Measurements from ENCODE around the gene FOXD2. TPM values are rescaled to one million over a fixed set of nuclear protein-coding genes. Genes with fewer than 3 reads are reported as not detected.

The FOXD2 gene
- total RNA-seq, 1 donor from 2014 or later = 0.07 TPM

- DNase-seq (ENCODE audit: low read depth) (no peak), FAIRE-seq (no peak)
- Histone ChIP-seq H3K27me3 (ENCODE audit: insufficient read depth, low read length) (peaks cover 5% of the 10 kb centered on the region), H3K27ac (ENCODE audit: low read depth, low read length) (no peak overlapping the region), H4K20me1 (ENCODE audit: insufficient read depth, low read length) (no peaks in the 10 kb centered on the region), H3K9me3 (ENCODE audit: insufficient read depth, low read depth, low read length) (no peaks in the 10 kb centered on the region), H3K36me3 (ENCODE audit: insufficient read depth, low read length) (no peaks in the 10 kb centered on the region), H3K4me2 (ENCODE audit: low read length) (no peak overlapping the region), H3K4me3 (ENCODE audit: insufficient read depth, low read depth, low read length) (no peak overlapping the region), H2AFZ (ENCODE audit: low read depth, low read length) (no peak overlapping the region), H3K9ac (ENCODE audit: low read length) (no peak overlapping the region), H3K79me2 (ENCODE audit: insufficient read depth, low read length) (no peaks in the 10 kb centered on the region), H3K4me1 (ENCODE audit: insufficient read depth, low read length) (no peaks in the 10 kb centered on the region)
- Mint-ChIP-seq H3K4me1 (ENCODE audit: low read depth, unreplicated experiment) (no peaks in the 10 kb centered on the region), H3K36me3 (ENCODE audit: low read depth, unreplicated experiment) (no peaks in the 10 kb centered on the region), H3K9me3 (ENCODE audit: unreplicated experiment) (peaks cover 3% of the 10 kb centered on the region), H3K27ac (ENCODE audit: unreplicated experiment) (no peak overlapping the region), H3K27me3 (ENCODE audit: low read depth, unreplicated experiment) (peaks cover 24% of the 10 kb centered on the region), H3K4me3 (ENCODE audit: unreplicated experiment) (no peak overlapping the region)
- TF ChIP-seq CTCF (IDR thresholded peaks at IDR 0.05; ENCODE audit: insufficient read depth, low read depth, low read length) = no peak
Observed at GRCh38 chr1:47468709-47469389, 31.0 kb downstream of the FOXD2 start.

GRCh38 chr1:47469390-47469759 lies 31.5 kb downstream of the FOXD2 start:
- H3K4me1 ChIP-seq (ENCODE audit: insufficient read depth, low read length) = no peaks in the 10 kb centered on the region
- no peak for FAIRE-seq

More at GRCh38 chr1:47469390-47469759, 31.5 kb downstream of the FOXD2 start:
- H4K20me1 ChIP-seq (ENCODE audit: insufficient read depth, low read length) = no peaks in the 10 kb centered on the region
- Mint-ChIP-seq H3K27me3 (ENCODE audit: low read depth, unreplicated experiment) (peaks cover 24% of the 10 kb centered on the region), H3K27ac (ENCODE audit: unreplicated experiment) (no peak overlapping the region), H3K4me1 (ENCODE audit: low read depth, unreplicated experiment) (no peaks in the 10 kb centered on the region), H3K4me3 (ENCODE audit: unreplicated experiment) (no peak overlapping the region), H3K36me3 (ENCODE audit: low read depth, unreplicated experiment) (no peaks in the 10 kb centered on the region), H3K9me3 (ENCODE audit: unreplicated experiment) (peaks cover 3% of the 10 kb centered on the region)
- DNase-seq (ENCODE audit: low read depth) = no peak
- peaks cover 5% of the 10 kb centered on the region for H3K27me3 ChIP-seq (ENCODE audit: insufficient read depth, low read length)
- no peaks in the 10 kb centered on the region for H3K79me2 ChIP-seq (ENCODE audit: insufficient read depth, low read length)
- TF ChIP-seq EZH2 (IDR thresholded peaks at IDR 0.05; ENCODE audit: insufficient read depth, low read length) (no peak), CTCF (IDR thresholded peaks at IDR 0.05; ENCODE audit: insufficient read depth, low read depth, low read length) (no peak)
- H3K4me3 ChIP-seq (ENCODE audit: insufficient read depth, low read depth, low read length) = no peak overlapping the region
- H3K9me3 ChIP-seq (ENCODE audit: insufficient read depth, low read depth, low read length) = no peaks in the 10 kb centered on the region
- no peak overlapping the region for H3K9ac ChIP-seq (ENCODE audit: low read length)
- H2AFZ ChIP-seq (ENCODE audit: low read depth, low read length) = no peak overlapping the region
- no peak overlapping the region for H3K4me2 ChIP-seq (ENCODE audit: low read length)
- no peak overlapping the region for H3K27ac ChIP-seq (ENCODE audit: low read depth, low read length)
- H3K36me3 ChIP-seq (ENCODE audit: insufficient read depth, low read length) = no peaks in the 10 kb centered on the region

Measured in astrocyte (in vitro differentiated cells and primary cell).